H1 (cell line): Measurements from ENCODE around the gene ALDH1B1. TPM values are rescaled to one million over a fixed set of nuclear protein-coding genes. Genes with fewer than 3 reads are reported as not detected.

Experiments
- CTCF ChIA-PET: fragments of 300-600 bp; sonication (Branson Sonifier 250); formaldehyde crosslinking; loops from one replicate; lab custom pipeline; 2021; ENCODE audit not compliant: partially characterized antibody; lab: Charles Lee
- POLR2A ChIA-PET: fragments of 300-600 bp; sonication (Branson Sonifier 250); formaldehyde crosslinking; loops from one replicate; lab custom pipeline; 2021; ENCODE audit warnings: inconsistent platforms; ENCODE audit not compliant: partially characterized antibody; lab: Charles Lee
- DNase-seq, 2 experiments: peaks; one replicate each; pipeline versions ENCODE4 v3.0.0 to v3.0.0-alpha.2; 2010 to 2022; ENCODE audit warnings: low spot score in 2 of 2, low read depth in 1 of 2, mixed read lengths in 1 of 2
- FAIRE-seq: peaks from 2 replicates; lab custom pipeline; 2011; peaks lifted over from hg19 to GRCh38; lab: Jason Lieb, UNC
- H2AFZ ChIP-seq: 2 replicates; pipeline ENCODE4 v1.8.1; 2012; ENCODE audit warnings: low read length, inconsistent platforms
- H2AK5ac ChIP-seq: 2 replicates; pipeline ENCODE4 v1.6.1; 2013; ENCODE audit warnings: low read depth, low read length
- H2BK120ac ChIP-seq: replicated peaks from 2 replicates; pipeline ENCODE3; 2013; ENCODE audit warnings: low read depth, low read length, inconsistent platforms
- H2BK12ac ChIP-seq: 2 replicates; pipeline ENCODE4 v1.6.1; 2013; ENCODE audit warnings: low read depth, low read length
- H2BK15ac ChIP-seq: 2 replicates; pipeline ENCODE4 v1.6.1; 2013; ENCODE audit warnings: low read length
- H2BK20ac ChIP-seq: 2 replicates; pipeline ENCODE4 v1.6.1; 2013; ENCODE audit warnings: low read length
- H2BK5ac ChIP-seq: 2 replicates; pipeline ENCODE4 v1.6.1; 2013; ENCODE audit warnings: low read depth, low read length
- H3K14ac ChIP-seq: 2 replicates; pipeline ENCODE4 v1.6.1; 2013; ENCODE audit warnings: inconsistent platforms; ENCODE audit not compliant: insufficient read length
- H3K18ac ChIP-seq: 2 replicates; pipeline ENCODE4 v1.6.1; 2013; ENCODE audit warnings: low read length; ENCODE audit errors: extremely low read depth
- H3K23ac ChIP-seq: 2 replicates; pipeline ENCODE4 v1.6.1; 2013; ENCODE audit warnings: inconsistent platforms; ENCODE audit not compliant: insufficient read length
- H3K23me2 ChIP-seq: 2 replicates; pipeline ENCODE4 v1.6.1; 2013; ENCODE audit warnings: low read depth, low read length
- H3K27ac ChIP-seq: 2 replicates; pipeline ENCODE4 v1.6.1; 2011; ENCODE audit warnings: low read depth, low read length, inconsistent platforms
- H3K27me3 ChIP-seq, 4 experiments: replicated peaks in 1 of 4; 1 replicate in 1 of 4; 2 replicates in 3 of 4; pipeline versions ENCODE4 v1.6.1 to v1.8.1; 2011 to 2013; ENCODE audit warnings: low read length in 3 of 4, mild to moderate bottlenecking in 3 of 4, inconsistent platforms in 2 of 4, mixed read lengths in 2 of 4, moderate library complexity in 1 of 4; ENCODE audit not compliant: control insufficient read depth in 3 of 4, insufficient read depth in 3 of 4; ENCODE audit errors: extremely low read depth in 1 of 4
- H3K36me3 ChIP-seq, 4 experiments: 2 replicates each; pipeline versions ENCODE4 v1.6.1 to v1.8.1; 2011 to 2013; ENCODE audit warnings: mild to moderate bottlenecking in 4 of 4, low read length in 3 of 4, moderate library complexity in 2 of 4, control low read depth in 1 of 4, inconsistent platforms in 1 of 4; ENCODE audit not compliant: insufficient read depth in 4 of 4, control insufficient read depth in 2 of 4
- H3K4ac ChIP-seq: replicated peaks from 2 replicates; pipeline ENCODE3; 2013; ENCODE audit warnings: low read length, low read depth, mixed read lengths, inconsistent platforms; ENCODE audit not compliant: insufficient read length
- H3K4me1 ChIP-seq, 4 experiments: replicated peaks in 1 of 4; 1 replicate in 1 of 4; 2 replicates in 3 of 4; pipeline versions ENCODE4 v1.6.1 to v1.8.1; 2011 to 2013; ENCODE audit warnings: low read length in 3 of 4, inconsistent platforms in 2 of 4, mixed read lengths in 1 of 4; ENCODE audit not compliant: insufficient read depth in 4 of 4, control insufficient read depth in 3 of 4
- H3K4me2 ChIP-seq, 2 experiments: 2 replicates each; pipeline versions ENCODE4 v1.6.1 to v1.8.1; 2011 to 2013; ENCODE audit warnings: low read depth in 2 of 2, low read length in 2 of 2, control low read depth in 1 of 2, inconsistent platforms in 1 of 2, mild to moderate bottlenecking in 1 of 2; ENCODE audit not compliant: insufficient read depth in 1 of 2
- H3K4me3 ChIP-seq, 4 experiments: fragments of 200-600, 300-600 bp in 1 of 4; sonication (generic), shearing (Covaris generic), sonication (Bioruptor Twin) in 1 of 4; 2 replicates each; pipeline versions ENCODE4 v1.5.1 to v1.8.1; 2011 to 2016; ENCODE audit warnings: low read length in 4 of 4, low read depth in 3 of 4, control low read depth in 2 of 4, inconsistent platforms in 2 of 4, mild to moderate bottlenecking in 2 of 4, mixed read lengths in 1 of 4, moderate library complexity in 1 of 4; ENCODE audit not compliant: insufficient read depth in 2 of 4; ENCODE audit errors: extremely low read depth in 1 of 4
- H3K56ac ChIP-seq: replicated peaks from 2 replicates; pipeline ENCODE3; 2013; ENCODE audit warnings: low read depth, mild to moderate bottlenecking, mixed read lengths, low read length, inconsistent platforms; ENCODE audit not compliant: insufficient read length
- H3K79me1 ChIP-seq: 2 replicates; pipeline ENCODE4 v1.6.1; 2013; ENCODE audit warnings: low read depth, low read length, control low read depth
- H3K79me2 ChIP-seq, 2 experiments: 2 replicates each; pipeline versions ENCODE4 v1.6.1 to v1.8.1; 2012 to 2013; ENCODE audit warnings: low read length in 2 of 2, mild to moderate bottlenecking in 2 of 2, inconsistent platforms in 1 of 2; ENCODE audit not compliant: insufficient read depth in 2 of 2, control insufficient read depth in 1 of 2
- H3K9ac ChIP-seq, 4 experiments: replicated peaks in 1 of 4; 1 replicate in 1 of 4; 2 replicates in 3 of 4; pipeline versions ENCODE4 v1.6.1 to v1.8.1; 2011 to 2013; ENCODE audit warnings: low read depth in 3 of 4, low read length in 3 of 4, control low read depth in 2 of 4, mild to moderate bottlenecking in 2 of 4, moderate library complexity in 2 of 4, inconsistent platforms in 1 of 4; ENCODE audit errors: extremely low read depth in 1 of 4
- H3K9me3 ChIP-seq, 2 experiments: 2 replicates each; pipeline versions ENCODE4 v1.6.1 to v1.8.1; 2012 to 2013; ENCODE audit warnings: mild to moderate bottlenecking in 2 of 2, moderate library complexity in 2 of 2, control low read depth in 1 of 2, inconsistent platforms in 1 of 2, low read depth in 1 of 2, low read length in 1 of 2, mixed read lengths in 1 of 2; ENCODE audit not compliant: insufficient read depth in 2 of 2
- H4K20me1 ChIP-seq, 2 experiments: replicated peaks in 1 of 2; 2 replicates each; pipeline versions ENCODE3 to v1.8.1; 2011 to 2013; ENCODE audit warnings: inconsistent platforms in 2 of 2, low read length in 2 of 2, mild to moderate bottlenecking in 1 of 2; ENCODE audit not compliant: insufficient read depth in 2 of 2, control insufficient read depth in 1 of 2
- H4K5ac ChIP-seq: 2 replicates; pipeline ENCODE4 v1.6.1; 2013; ENCODE audit warnings: low read length, low read depth, mixed read lengths, inconsistent platforms; ENCODE audit not compliant: insufficient read length
- H4K8ac ChIP-seq: 2 replicates; pipeline ENCODE4 v1.8.0; 2013; ENCODE audit warnings: mild to moderate bottlenecking, moderate library complexity, low read length, inconsistent platforms; ENCODE audit not compliant: insufficient read depth; ENCODE audit errors: extremely low read depth
- H4K91ac ChIP-seq: replicated peaks from 2 replicates; pipeline ENCODE3; 2013; ENCODE audit warnings: low read length, mixed read lengths, inconsistent platforms; ENCODE audit not compliant: insufficient read length
- BACH1 ChIP-seq: IDR thresholded peaks from 2 replicates; pipeline ENCODE4 v1.6.1; 2012; ENCODE audit warnings: low read length, improper control_type of control experiment
- BCL11A ChIP-seq, 2 experiments: IDR thresholded peaks; one replicate each; pipeline ENCODE4 v1.6.1; 2011; ENCODE audit warnings: low read depth in 2 of 2, low read length in 2 of 2, mild to moderate bottlenecking in 2 of 2
- CEBPB ChIP-seq: IDR thresholded peaks from 2 replicates; pipeline ENCODE4 v1.6.1; 2012; ENCODE audit warnings: low read depth, low read length
- EP300 ChIP-seq, 2 experiments: IDR thresholded peaks; 1 replicate in 1 of 2; 2 replicates in 1 of 2; pipeline ENCODE4 v1.6.1; 2011 to 2012; ENCODE audit warnings: low read depth in 2 of 2, low read length in 2 of 2, mild to moderate bottlenecking in 2 of 2, borderline replicate concordance in 1 of 2, inconsistent platforms in 1 of 2, moderate library complexity in 1 of 2
- FOSL1 ChIP-seq: IDR thresholded peaks from 2 replicates; pipeline ENCODE4 v1.6.1; 2011; ENCODE audit warnings: mild to moderate bottlenecking, low read depth, low read length, moderate library complexity; ENCODE audit not compliant: insufficient read depth
- GTF2F1 ChIP-seq: IDR thresholded peaks from 2 replicates; pipeline ENCODE4 v1.6.1; 2012; ENCODE audit warnings: low read depth, low read length, improper control_type of control experiment, borderline replicate concordance
- KDM1A ChIP-seq: fragments of 200-600, 300-600 bp; sonication (generic); IDR thresholded peaks from 2 replicates; pipeline ENCODE4 v1.7.1; 2016; ENCODE audit warnings: mild to moderate bottlenecking, low read length, borderline replicate concordance
- POLR2AphosphoS5 ChIP-seq: IDR thresholded peaks from 2 replicates; pipeline ENCODE4 v1.6.1; 2011; ENCODE audit warnings: low read depth, low read length
- POU5F1 ChIP-seq: IDR thresholded peaks from 2 replicates; pipeline ENCODE4 v1.6.1; 2011; ENCODE audit warnings: low read depth, mild to moderate bottlenecking, low read length, moderate library complexity
- SP2 ChIP-seq: IDR thresholded peaks from 2 replicates; pipeline ENCODE4 v1.6.1; 2012; ENCODE audit warnings: mild to moderate bottlenecking, low read length, inconsistent platforms
- TBP ChIP-seq: IDR thresholded peaks from 2 replicates; pipeline ENCODE4 v1.6.1; 2011; ENCODE audit warnings: low read depth, low read length, improper control_type of control experiment
- WGBS, 2 experiments: shearing (Covaris generic) in 1 of 2; methylation state at CpG; one replicate each; pipeline versions ENCODE4 v1.1.6 to v1.1.7; 2013 to 2015; ENCODE audit warnings: low lambda C conversion rate in 2 of 2, mixed read lengths in 2 of 2, inconsistent platforms in 1 of 2, low coverage in 1 of 2, missing lambda C conversion rate in 1 of 2; ENCODE audit not compliant: insufficient replicate concordance in 2 of 2, insufficient coverage in 1 of 2, insufficient read length in 1 of 2; ENCODE audit errors: extremely low coverage in 1 of 2, missing lambda C conversion rate in 1 of 2; 5-methylcytosine and 5-hydroxymethylcytosine counted together
- polyA plus RNA-seq, 7 experiments: library from polyadenylated mRNA; depleted of rRNA in 3 of 7; stranded (reverse) in 5 of 7; unstranded in 2 of 7; fragments of >200 nt in 5 of 7; fragments of 200-250 nt in 2 of 7; gene quantifications; 1 replicate in 5 of 7; 2 replicates in 1 of 7; 4 replicates in 1 of 7; pipeline versions ENCODE4 v1.2.1 to v1.2.3, GENCODE V29; 2011 to 2013; ENCODE audit warnings: missing spikeins in 2 of 7, mixed read lengths in 2 of 7
- total RNA-seq: library from RNA; stranded (reverse); fragmentation: NEBNext Ultra II Directional; extraction: Animal tissue kit (Norgen Biotek cat#: 25700); gene quantifications from 2 replicates; pipeline ENCODE4 v1.2.1, GENCODE V29; 2021

The ALDH1B1 gene
- total and polyA plus RNA-seq, 2 of the 8 experiments (the other 6 are each of a cell fraction or from before 2014, with no cell fraction given): 41.6 to 78.7 TPM

GRCh38 chr9:38443181-38443580 lies 50.7 kb downstream of the ALDH1B1 start:
- H3K9me3 ChIP-seq: no peaks in the 10 kb centered on the region
- TF ChIP-seq EP300 (IDR thresholded peaks at IDR 0.05; ENCODE audit: borderline replicate concordance in 1 of 2, low read depth in 2 of 2, low read length in 2 of 2): no peak
- no peak for TF ChIP-seq TBP
- TF ChIP-seq POU5F1: no peak
- no peak for TF ChIP-seq POLR2AphosphoS5
- no peak for TF ChIP-seq BCL11A (IDR thresholded peaks at IDR 0.05; ENCODE audit: low read depth in 2 of 2, low read length in 2 of 2)
- TF ChIP-seq CEBPB: no peak
- no peak for TF ChIP-seq BACH1
- no peak for TF ChIP-seq KDM1A
- no peak for TF ChIP-seq SP2
- TF ChIP-seq GTF2F1: no peak
- no peak for TF ChIP-seq FOSL1
- no peaks in the 10 kb centered on the region for H3K27me3 ChIP-seq
- no peak overlapping the region for H4K91ac ChIP-seq
- H4K20me1 ChIP-seq: no peaks in the 10 kb centered on the region
- H2BK20ac ChIP-seq: no peak overlapping the region
- no peak overlapping the region for H2AFZ ChIP-seq
- POLR2A ChIA-PET: no interaction called here
- H3K18ac ChIP-seq: no peak overlapping the region
- no peak overlapping the region for H3K14ac ChIP-seq
- no peak overlapping the region for H2BK15ac ChIP-seq
- H4K5ac ChIP-seq: no peak overlapping the region
- no peak overlapping the region for H4K8ac ChIP-seq
- no peak overlapping the region for H3K9ac ChIP-seq
- H3K79me2 ChIP-seq: no peaks in the 10 kb centered on the region
- no peaks in the 10 kb centered on the region for H3K36me3 ChIP-seq
- no peak overlapping the region for H2AK5ac ChIP-seq
- no peak overlapping the region for H3K27ac ChIP-seq
- H3K4me2 ChIP-seq: no peak overlapping the region
- no peak overlapping the region for H3K4ac ChIP-seq
- FAIRE-seq (no peak), DNase-seq (no peak)
- H3K4me1 ChIP-seq: no peaks in the 10 kb centered on the region
- no peaks in the 10 kb centered on the region for H3K23me2 ChIP-seq
- no peak overlapping the region for H2BK12ac ChIP-seq
- H2BK5ac ChIP-seq: no peak overlapping the region
- no peaks in the 10 kb centered on the region for H3K79me1 ChIP-seq
- WGBS, 2 experiments: 85% methylated on average over 7 of the region's 7 CpGs; no CpG with 5 or more reads in 1 of the 2 experiments
- CTCF ChIA-PET: interaction anchor here (1.1 to 5.0 kb wide), 4 partner anchors 10 to 35 kb away, joined by 3 to 50 read pairs (median 4); no protein-coding TSS in a partner anchor
- H3K56ac ChIP-seq: no peak overlapping the region
- H2BK120ac ChIP-seq: no peak overlapping the region
- H3K23ac ChIP-seq: no peak overlapping the region
- no peak overlapping the region for H3K4me3 ChIP-seq
